Ovary (tissue), 9 donors: ENCODE results near the gene FTO. TPM values are rescaled to one million over a fixed set of nuclear protein-coding genes. Genes with fewer than 3 reads are reported as not detected.
A peak's percentile ranks its signal among the peaks of the same experiment; 100 is the strongest.

Experiments used
- DNase-seq, 5 donors: peaks; one replicate each; pipeline ENCODE4 v3.0.0-alpha.2; 2019 to 2020
- H3K27ac ChIP-seq, 2 donors: fragments of 200-600 bp; one replicate each; pipeline versions ENCODE4 v1.5.1 to v1.8.0; 2019 to 2022
- H3K27me3 ChIP-seq: fragments of 200-600 bp; one replicate; pipeline ENCODE4 v1.8.0; 2022
- H3K36me3 ChIP-seq: fragments of 200-600 bp; sonication (generic); one replicate; pipeline ENCODE4 v1.5.1; 2019
- H3K4me1 ChIP-seq: one replicate; pipeline ENCODE4 v1.8.1; 2013; ENCODE audit warnings: mild to moderate bottlenecking, moderate library complexity; ENCODE audit not compliant: insufficient read depth
- H3K4me3 ChIP-seq: fragments of 200-600 bp; sonication (generic); one replicate; pipeline ENCODE4 v1.5.1; 2017
- H3K9me3 ChIP-seq, 2 donors: fragments of 200-600 bp in 1 of 2; sonication (generic) in 1 of 2; one replicate each; pipeline versions ENCODE4 v1.5.1 to v1.8.1; 2013 to 2019; ENCODE audit warnings: mild to moderate bottlenecking in 1 of 2, moderate library complexity in 1 of 2
- EP300 ChIP-seq: sonication (generic); formaldehyde crosslinking; IDR thresholded peaks from one replicate; pipeline ENCODE4 v1.6.1; 2017; ENCODE audit warnings: antibody characterized with exemption
- POLR2A ChIP-seq: fragments of 450-650 bp; IDR thresholded peaks from one replicate; pipeline ENCODE4 v1.6.1; 2017; ENCODE audit warnings: antibody characterized with exemption, mild to moderate bottlenecking, moderate library complexity
- WGBS, 3 donors: extraction: QIAGEN DNeasy Blood & Tissue Kit in 1 of 3; methylation state at CpG; one replicate each; pipeline versions ENCODE4 v1.1.5 to v1.1.7; 2013 to 2017; 5-methylcytosine and 5-hydroxymethylcytosine counted together
- intact Hi-C, 4 donors: fragments of 100-400 bp; cut with DNase I; formaldehyde crosslinking; loops; one replicate each; pipeline versions ENCODE4 v1.11.0 to v1.15.1; 2022 to 2023
- polyA plus RNA-seq, 2 donors: library from polyadenylated mRNA; stranded (reverse); fragments of 200-250 nt in 1 of 2; fragments of 350-450 nt in 1 of 2; fragmentation: Illumina TruSeq in 1 of 2; extraction: RNeasy Lipid Tissue Mini Kit (QIAGEN cat#74804) in 1 of 2; gene quantifications; one replicate each; pipeline ENCODE4 v1.2.3, GENCODE V29; 2013 to 2014
- total RNA-seq, 7 donors: library from RNA; depleted of rRNA in 2 of 7; stranded (reverse); fragments of >200 nt in 2 of 7; fragmentation: NEBNext Ultra II Directional in 3 of 7; extraction: Animal tissue kit (Norgen Biotek cat#: 25700) in 3 of 7; gene quantifications; one replicate each; pipeline versions ENCODE4 v1.1.0 to v1.2.4, GENCODE V29; 2016 to 2023
- TF ChIP-seq, protein P1 (sequence below), 3 donors: fragments of 450-650 bp in 2 of 3; fragments of 200-600 bp in 1 of 3; IDR thresholded peaks; one replicate each; pipeline versions ENCODE4 v1.5.1 to v1.8.0; 2016 to 2022; ENCODE audit warnings: antibody characterized with exemption in 3 of 3, mild to moderate bottlenecking in 1 of 3
- donor health status: DM: no; HTN: no; CAD: no; lungs with moderate emphysema.
- donor health status: DM: no; HTN: no; CAD: no.
- donor health status: Bipolar disorder and iron deficiency.
- donor health status: DM: yes; HTN: yes; CAD: no.
- donor health status: DM: no; HTN: no; CAD: no.
- donor health status: DM: yes; HTN: yes; CAD: no.

The FTO gene
- total and polyA plus RNA-seq, 9 donors, result 43.6 to 128 (median 91.4) TPM

DNA sequence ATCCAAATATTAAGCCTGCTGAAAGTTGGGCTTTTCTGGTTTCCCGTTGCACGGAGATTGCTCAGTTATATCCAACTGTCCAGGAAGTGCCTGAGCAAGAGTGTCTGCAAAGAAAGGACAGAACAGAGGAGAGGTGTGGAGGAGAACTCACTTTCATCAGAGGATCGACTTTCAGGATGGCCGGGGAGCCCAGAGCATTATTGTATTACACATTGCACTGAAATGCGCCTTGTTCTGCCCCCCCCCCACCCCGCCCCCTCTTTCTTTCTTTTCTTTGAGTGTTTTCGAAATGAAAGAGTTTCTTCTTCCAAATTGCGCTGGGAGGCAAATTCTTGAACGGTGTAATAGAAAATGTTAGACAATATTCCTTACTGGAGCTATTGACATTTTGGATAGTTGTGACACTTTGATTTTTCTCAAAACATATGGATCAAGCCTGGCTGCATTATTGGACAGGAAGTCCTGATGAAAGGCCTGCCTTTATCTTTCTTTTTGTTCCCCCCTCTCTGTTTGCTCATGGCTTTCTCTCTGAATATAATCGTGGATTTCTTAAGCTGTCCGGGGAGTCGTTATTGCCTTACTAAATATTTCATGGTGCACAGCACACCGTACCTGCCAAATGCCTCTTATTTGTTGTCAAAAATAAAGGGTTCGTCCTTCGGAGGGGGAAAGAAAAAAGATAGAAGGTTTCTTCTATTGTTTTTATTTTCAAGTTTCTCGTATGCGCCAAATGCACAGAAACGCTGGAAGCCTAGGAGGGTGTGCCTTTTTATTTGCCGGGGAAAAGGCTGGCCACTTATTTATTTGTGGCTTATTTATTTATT is 471.8 kb downstream of the FTO start:
- Histone ChIP-seq H3K4me1 (no peaks in the 10 kb centered on the region), H3K36me3 (no peaks in the 10 kb centered on the region), H3K9me3 (no peaks in the 10 kb centered on the region), H3K4me3 (no peak overlapping the region), H3K27ac (no peak overlapping the region), H3K27me3 (no peaks in the 10 kb centered on the region)
- intact Hi-C loops, result no loop called here
- TF ChIP-seq EP300 (no peak), POLR2A (no peak)
- TF ChIP-seq, protein P1, sequence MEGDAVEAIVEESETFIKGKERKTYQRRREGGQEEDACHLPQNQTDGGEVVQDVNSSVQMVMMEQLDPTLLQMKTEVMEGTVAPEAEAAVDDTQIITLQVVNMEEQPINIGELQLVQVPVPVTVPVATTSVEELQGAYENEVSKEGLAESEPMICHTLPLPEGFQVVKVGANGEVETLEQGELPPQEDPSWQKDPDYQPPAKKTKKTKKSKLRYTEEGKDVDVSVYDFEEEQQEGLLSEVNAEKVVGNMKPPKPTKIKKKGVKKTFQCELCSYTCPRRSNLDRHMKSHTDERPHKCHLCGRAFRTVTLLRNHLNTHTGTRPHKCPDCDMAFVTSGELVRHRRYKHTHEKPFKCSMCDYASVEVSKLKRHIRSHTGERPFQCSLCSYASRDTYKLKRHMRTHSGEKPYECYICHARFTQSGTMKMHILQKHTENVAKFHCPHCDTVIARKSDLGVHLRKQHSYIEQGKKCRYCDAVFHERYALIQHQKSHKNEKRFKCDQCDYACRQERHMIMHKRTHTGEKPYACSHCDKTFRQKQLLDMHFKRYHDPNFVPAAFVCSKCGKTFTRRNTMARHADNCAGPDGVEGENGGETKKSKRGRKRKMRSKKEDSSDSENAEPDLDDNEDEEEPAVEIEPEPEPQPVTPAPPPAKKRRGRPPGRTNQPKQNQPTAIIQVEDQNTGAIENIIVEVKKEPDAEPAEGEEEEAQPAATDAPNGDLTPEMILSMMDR (IDR thresholded peaks at IDR 0.05), result no peak
- DNase-seq, result no peak
- WGBS, 3 donors, result 26 to 61% (median 29%) methylated on average over 19 of the region's 19 CpGs

DNA sequence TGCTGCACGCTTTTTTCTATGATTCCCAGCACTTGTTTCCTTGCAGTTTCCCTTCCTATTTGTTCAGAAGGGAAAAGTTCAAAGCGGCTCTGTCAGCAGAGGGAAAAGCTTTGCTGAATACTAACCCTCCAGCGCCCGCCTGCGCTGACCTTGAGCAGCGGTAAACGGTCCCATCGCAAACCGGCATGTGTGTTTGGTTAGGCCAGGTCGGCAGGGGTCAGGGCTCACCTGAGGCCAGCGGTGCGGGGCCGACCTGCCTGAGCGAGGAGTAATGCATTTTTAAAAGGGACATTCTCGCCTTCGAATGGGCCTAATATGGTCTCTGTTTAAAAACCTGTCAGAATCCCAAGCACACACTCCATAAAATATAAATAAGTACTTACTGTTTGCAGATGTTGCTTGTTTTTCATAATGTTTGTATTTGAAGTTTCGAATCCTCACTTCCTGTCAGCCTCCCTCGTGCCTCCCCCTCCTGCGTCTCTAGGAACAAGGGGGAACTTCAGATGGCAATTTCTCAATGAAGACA is 472.5 kb downstream of the FTO start:
- intact Hi-C loops, result no loop called here
- 8 to 32% (median 11%) methylated on average over 19 of the region's 19 CpGs for WGBS, 3 donors
- no peak overlapping the region for H3K27ac ChIP-seq
- peak in 1 of 5 donors; percentile 43 for DNase-seq
- H3K4me1 ChIP-seq, result no peaks in the 10 kb centered on the region
- TF ChIP-seq, protein P1 (IDR thresholded peaks at IDR 0.05), result no peak
- TF ChIP-seq EP300 (no peak), POLR2A (no peak)
- H3K27me3 ChIP-seq, result no peaks in the 10 kb centered on the region
- no peaks in the 10 kb centered on the region for H3K9me3 ChIP-seq
- H3K36me3 ChIP-seq, result no peaks in the 10 kb centered on the region
- H3K4me3 ChIP-seq, result no peak overlapping the region

DNA sequence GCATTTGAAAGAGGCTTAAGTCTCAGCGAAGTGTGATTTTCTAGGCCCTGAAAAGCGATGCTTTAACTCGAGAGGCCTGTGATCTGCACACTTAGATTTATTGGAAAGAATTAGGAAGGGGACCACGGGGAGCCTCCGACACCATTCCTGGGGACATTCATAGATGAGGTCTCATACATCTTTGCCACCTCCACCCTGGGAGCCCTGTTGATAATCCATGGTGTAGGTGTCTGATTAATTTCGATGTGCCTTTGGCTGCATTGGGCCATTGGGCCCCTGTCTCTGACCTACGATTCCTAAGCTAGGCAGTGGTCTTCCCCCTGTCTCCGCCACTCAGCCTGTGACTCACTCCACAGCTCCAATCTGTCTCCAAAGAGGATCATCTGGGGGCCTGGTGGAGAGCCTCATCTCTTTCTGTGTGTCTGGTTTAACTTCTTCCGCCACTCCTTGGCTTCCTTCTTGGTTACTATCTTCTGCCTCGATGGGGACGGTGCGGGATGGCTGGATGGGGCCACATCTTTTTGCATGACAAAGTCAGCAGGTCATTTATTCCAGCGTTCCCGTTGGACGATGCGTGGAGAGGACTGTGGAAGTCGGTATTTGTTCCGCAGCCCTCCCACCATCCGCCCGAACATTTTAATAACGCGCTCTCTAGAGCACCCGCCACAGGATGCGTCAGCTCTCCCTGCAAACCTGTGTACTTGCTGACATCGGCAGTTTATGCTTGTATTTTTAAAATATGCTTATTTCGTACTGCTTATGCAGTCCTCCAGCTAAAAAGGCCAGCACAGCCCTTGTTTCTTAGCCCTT is 473.3 kb downstream of the FTO start:
- intact Hi-C loops, result no loop called here

More for the DNA sequence above, 473.3 kb downstream of the FTO start:
- H3K4me1 ChIP-seq, result no peaks in the 10 kb centered on the region
- no peaks in the 10 kb centered on the region for H3K27me3 ChIP-seq
- DNase-seq, result no peak
- H3K27ac ChIP-seq, result no peak overlapping the region
- TF ChIP-seq POLR2A (no peak), EP300 (no peak)
- TF ChIP-seq, protein P1 (IDR thresholded peaks at IDR 0.05), result no peak
- H3K36me3 ChIP-seq, result no peaks in the 10 kb centered on the region
- 96% methylated on average over 26 of the region's 26 CpGs for WGBS, 3 donors
- H3K9me3 ChIP-seq, result no peaks in the 10 kb centered on the region
- no peak overlapping the region for H3K4me3 ChIP-seq
